GM19043 (cell line): Measurements from ENCODE around the gene HRG.

ENCODE experiments used
- ATAC-seq: cut with Tn5 transposase; IDR thresholded peaks from one replicate; pipeline ENCODE4 v1.9.1; 2021; ENCODE audit warnings: low read depth; ENCODE audit not compliant: unreplicated experiment

Gene HRG

DNA sequence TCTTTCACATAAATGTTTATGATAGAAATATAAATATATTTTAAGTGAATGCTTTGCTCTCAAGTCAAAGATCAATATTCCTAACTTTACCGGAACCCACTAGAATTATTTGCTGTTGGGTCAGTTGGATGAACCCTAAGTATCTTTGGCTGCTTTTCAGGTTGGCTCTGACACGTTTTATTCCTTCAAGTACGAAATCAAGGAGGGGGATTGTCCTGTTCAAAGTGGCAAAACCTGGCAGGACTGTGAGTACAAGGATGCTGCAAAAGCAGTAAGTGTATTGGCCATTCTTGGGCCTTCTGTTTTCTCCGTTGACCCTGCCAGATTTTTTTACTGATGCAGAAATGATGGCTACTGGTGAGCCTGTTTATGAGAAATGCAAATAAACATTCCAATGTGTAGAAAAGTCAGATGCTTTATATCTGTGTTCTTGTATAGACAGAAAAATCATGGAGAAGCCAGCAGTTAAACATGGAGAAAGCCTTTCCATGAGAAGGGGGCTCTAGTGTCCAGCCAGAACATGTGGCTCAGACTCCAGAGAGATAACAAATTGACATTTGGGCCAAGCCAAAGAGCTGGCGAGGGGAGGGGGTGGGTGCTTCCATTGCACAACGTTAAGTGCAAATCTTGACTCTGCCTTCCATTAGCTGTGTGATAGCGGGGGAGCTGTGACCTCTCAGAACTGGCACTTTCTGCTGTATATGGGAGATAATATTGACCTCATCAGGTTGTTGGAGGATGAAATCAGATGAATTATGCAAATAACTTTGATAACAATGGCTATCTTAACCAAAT lies 54.3 kb downstream of the HRG start:
- no peak for ATAC-seq

DNA sequence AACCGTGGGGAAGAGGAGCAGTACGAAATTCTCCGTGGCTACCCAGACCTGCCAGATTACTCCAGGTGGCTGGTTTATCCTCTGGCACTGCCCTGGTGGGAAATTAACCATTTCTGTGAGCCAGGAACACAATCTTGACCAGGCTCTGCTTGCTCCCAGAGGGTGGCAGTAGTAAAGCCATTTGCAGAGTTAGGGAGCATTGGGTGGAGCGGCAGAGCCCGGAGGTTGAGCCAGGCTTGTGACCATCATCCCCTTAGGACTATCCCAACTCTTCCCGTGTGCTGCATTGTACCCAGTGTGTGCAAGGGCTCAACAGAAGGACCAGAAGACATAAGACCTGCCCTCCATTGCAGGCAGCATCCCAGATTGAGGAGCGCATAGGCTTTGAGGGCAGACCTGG lies 56.6 kb downstream of the HRG start:
- no peak for ATAC-seq

DNA sequence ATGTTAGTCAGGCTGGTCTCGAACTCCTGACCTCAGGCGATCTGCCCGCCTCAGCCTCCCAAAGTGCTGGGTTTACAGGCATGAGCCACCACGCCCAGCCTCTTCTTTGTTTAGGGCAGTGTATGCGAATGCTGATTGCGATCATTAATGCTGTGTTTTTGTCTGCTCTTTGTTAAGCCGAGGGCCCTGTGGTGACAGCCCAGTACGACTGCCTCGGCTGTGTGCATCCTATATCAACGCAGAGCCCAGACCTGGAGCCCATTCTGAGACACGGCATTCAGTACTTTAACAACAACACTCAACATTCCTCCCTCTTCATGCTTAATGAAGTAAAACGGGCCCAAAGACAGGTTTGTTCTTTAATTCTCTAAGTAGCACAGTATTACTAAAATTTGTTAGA lies 59.1 kb downstream of the HRG start:
- no peak for ATAC-seq
